ENCODE measurements around the gene TRIP10.

The TRIP10 gene, protein sequence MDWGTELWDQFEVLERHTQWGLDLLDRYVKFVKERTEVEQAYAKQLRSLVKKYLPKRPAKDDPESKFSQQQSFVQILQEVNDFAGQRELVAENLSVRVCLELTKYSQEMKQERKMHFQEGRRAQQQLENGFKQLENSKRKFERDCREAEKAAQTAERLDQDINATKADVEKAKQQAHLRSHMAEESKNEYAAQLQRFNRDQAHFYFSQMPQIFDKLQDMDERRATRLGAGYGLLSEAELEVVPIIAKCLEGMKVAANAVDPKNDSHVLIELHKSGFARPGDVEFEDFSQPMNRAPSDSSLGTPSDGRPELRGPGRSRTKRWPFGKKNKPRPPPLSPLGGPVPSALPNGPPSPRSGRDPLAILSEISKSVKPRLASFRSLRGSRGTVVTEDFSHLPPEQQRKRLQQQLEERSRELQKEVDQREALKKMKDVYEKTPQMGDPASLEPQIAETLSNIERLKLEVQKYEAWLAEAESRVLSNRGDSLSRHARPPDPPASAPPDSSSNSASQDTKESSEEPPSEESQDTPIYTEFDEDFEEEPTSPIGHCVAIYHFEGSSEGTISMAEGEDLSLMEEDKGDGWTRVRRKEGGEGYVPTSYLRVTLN

GRCh38 chr19:6739390-6739882 is at the start of gene TRIP10:
Gene TRIP10, plus strand, starts transcription at chr19:6739680. Its CDS starts 82 bp downstream, at chr19:6739762.
- peaks cover 20% of the 10 kb centered on the region for H3K36me3 ChIP-seq
- peaks cover 9% of the 10 kb centered on the region; the same call in 1 of the 2 replicates for H4K20me1 ChIP-seq
- TF ChIP-seq Cebpa-rat (IDR thresholded peaks at IDR 0.05) = no peak
- peaks cover 45% of the 10 kb centered on the region for H3K4me1 ChIP-seq
- peak within 1 kb of the TSS; percentile 99 for H3K4me2 ChIP-seq
- no peaks in the 10 kb centered on the region for H3K27me3 ChIP-seq
- H3K4me3 ChIP-seq = peak within 1 kb of the TSS; percentile 78
- no peaks in the 10 kb centered on the region for H3K9me3 ChIP-seq
- peak within 1 kb of the TSS; percentile 76 for H3K9ac ChIP-seq
- H3K27ac ChIP-seq = peak within 1 kb of the TSS; percentile 78

GRCh38 chr19:6690160-6690885 is 49.2 kb upstream of the TRIP10 start:
- H3K27ac ChIP-seq = no peak overlapping the region
- no peak overlapping the region for H3K9ac ChIP-seq
- no peaks in the 10 kb centered on the region for H4K20me1 ChIP-seq
- TF ChIP-seq Cebpa-rat (IDR thresholded peaks at IDR 0.05) = no peak
- no peaks in the 10 kb centered on the region for H3K4me1 ChIP-seq
- no peaks in the 10 kb centered on the region for H3K36me3 ChIP-seq
- H3K27me3 ChIP-seq = no peaks in the 10 kb centered on the region
- H3K4me3 ChIP-seq = no peak overlapping the region
- no peak overlapping the region for H3K4me2 ChIP-seq
- peaks cover 7% of the 10 kb centered on the region; the same call in 1 of the 2 replicates for H3K9me3 ChIP-seq

DNA sequence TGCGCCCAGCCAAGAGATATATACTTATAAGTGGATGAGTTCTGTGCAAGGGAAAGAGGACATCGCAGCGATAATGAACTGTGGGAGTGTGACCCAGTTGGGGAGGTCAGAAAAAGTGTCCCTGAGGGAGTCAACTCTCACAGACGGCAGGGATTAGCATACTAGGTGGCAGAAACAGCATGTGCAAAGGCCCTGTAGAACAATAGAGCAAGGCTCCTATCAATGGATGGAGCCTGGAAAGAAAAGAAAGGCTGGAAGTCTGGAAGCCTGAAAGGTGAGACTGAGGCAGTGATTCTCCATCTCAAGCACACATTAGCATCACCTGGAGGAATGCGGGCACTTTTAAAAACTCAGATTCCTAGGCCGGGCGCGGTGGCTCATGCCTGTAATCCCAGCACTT is 48.1 kb upstream of the TRIP10 start:
- Histone ChIP-seq H3K4me2 (no peak overlapping the region), H3K36me3 (no peaks in the 10 kb centered on the region), H3K27me3 (no peaks in the 10 kb centered on the region), H4K20me1 (no peaks in the 10 kb centered on the region), H3K27ac (no peak overlapping the region), H3K9ac (no peak overlapping the region), H3K4me1 (no peaks in the 10 kb centered on the region), H3K4me3 (no peak overlapping the region), H3K9me3 (peaks cover 7% of the 10 kb centered on the region; the same call in 1 of the 2 replicates)
- TF ChIP-seq Cebpa-rat (IDR thresholded peaks at IDR 0.05) = no peak

DNA sequence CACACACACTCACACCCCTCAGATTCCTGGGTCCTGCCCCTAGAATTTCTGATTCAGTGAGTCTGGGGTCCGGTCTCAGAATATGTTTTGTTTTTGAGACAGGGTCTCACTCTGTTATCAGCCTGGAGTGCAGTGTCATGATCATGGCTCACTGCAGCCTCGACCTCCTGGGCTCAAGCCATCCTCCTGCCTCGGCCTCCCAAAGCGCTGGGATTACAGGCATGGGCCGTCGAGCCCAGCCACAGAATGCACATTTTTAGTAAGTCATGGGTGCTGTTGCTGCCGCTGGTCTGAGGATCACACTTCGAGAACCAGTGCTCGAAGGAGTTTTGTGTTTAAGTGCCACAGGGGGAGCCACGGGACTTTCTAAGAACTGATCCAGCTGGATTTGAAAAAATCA is 47.5 kb upstream of the TRIP10 start:
- Histone ChIP-seq H4K20me1 (no peaks in the 10 kb centered on the region), H3K27me3 (no peaks in the 10 kb centered on the region), H3K4me3 (no peak overlapping the region), H3K9ac (no peak overlapping the region), H3K36me3 (no peaks in the 10 kb centered on the region), H3K4me1 (no peaks in the 10 kb centered on the region), H3K27ac (no peak overlapping the region), H3K4me2 (no peak overlapping the region), H3K9me3 (peaks cover 7% of the 10 kb centered on the region; the same call in 1 of the 2 replicates)
- TF ChIP-seq Cebpa-rat (IDR thresholded peaks at IDR 0.05) = no peak

- H3K27me3 ChIP-seq = no peaks in the 10 kb centered on the region
- H3K9ac ChIP-seq = no peak overlapping the region
- no peak overlapping the region for H3K4me2 ChIP-seq
- no peak for TF ChIP-seq Cebpa-rat (IDR thresholded peaks at IDR 0.05)
- H3K36me3 ChIP-seq = no peaks in the 10 kb centered on the region
- H3K4me3 ChIP-seq = no peak overlapping the region
- no peaks in the 10 kb centered on the region for H3K4me1 ChIP-seq
- peaks cover 7% of the 10 kb centered on the region; the same call in 1 of the 2 replicates for H3K9me3 ChIP-seq
- H3K27ac ChIP-seq = no peak overlapping the region
- no peaks in the 10 kb centered on the region for H4K20me1 ChIP-seq
These were observed 46.4 kb upstream of the TRIP10 start for GRCh38 chr19:6693056-6693471.

DNA sequence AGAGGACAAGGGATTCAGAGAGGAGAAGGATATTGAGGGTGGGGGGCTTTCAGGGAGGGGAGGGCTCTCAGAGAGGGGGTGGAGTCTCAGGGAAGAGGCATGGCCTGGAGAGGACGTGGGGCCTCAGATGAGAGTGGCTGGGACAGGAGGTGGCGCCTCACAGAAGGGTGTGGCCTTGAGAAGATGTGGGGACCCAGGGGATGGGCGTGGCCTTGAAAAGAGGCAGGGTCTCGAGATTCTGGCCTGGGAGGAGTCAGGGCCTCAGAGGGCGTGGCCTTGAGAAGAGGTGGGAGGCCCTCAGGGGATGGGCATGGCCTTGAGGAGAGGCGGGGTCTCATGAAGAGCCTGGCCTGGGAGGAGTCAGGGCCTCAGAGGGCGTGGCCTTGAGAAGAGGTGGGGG is 45.8 kb upstream of the TRIP10 start:
- no peak overlapping the region for H3K27ac ChIP-seq
- H4K20me1 ChIP-seq = no peaks in the 10 kb centered on the region
- TF ChIP-seq Cebpa-rat (IDR thresholded peaks at IDR 0.05) = no peak
- peaks cover under 1% of the 10 kb centered on the region; the same call in 1 of the 2 replicates for H3K9me3 ChIP-seq
- no peak overlapping the region for H3K4me2 ChIP-seq
- no peaks in the 10 kb centered on the region for H3K27me3 ChIP-seq
- H3K36me3 ChIP-seq = no peaks in the 10 kb centered on the region
- H3K9ac ChIP-seq = no peak overlapping the region
- no peak overlapping the region for H3K4me3 ChIP-seq
- no peaks in the 10 kb centered on the region for H3K4me1 ChIP-seq

DNA sequence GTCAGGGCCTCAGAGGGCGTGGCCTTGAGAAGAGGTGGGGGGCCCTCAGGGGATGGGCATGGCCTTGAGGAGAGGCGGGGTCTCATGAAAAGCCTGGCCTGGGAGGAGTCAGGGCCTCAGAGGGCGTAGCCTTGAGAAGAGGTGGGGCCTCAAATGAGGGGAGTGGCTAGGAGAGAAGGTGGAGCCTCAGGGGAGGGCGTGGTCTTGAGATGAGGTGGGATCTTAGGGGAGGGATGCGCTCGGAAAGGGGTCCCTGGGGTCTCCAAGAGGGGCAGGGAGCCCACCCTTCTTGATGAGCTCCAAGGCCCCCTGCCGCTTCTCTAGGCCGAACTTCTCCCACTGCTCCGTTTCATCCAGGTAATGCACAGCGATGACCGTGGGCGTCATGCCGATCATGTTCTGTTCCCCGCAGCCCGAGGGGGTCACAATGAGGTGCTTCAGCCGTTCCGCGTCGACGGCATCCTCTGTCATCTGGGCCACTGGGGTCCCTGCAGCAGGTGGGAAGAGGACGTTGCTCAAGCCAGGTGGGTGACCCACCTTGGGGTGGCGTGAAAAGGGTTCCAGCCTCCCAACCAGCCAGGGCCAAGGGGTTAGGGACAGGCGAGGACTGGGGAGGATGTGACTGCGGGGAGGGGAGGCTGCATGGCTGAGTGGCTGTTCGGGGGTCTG is 45.2 kb upstream of the TRIP10 start:
- Histone ChIP-seq H3K27me3 (no peaks in the 10 kb centered on the region), H3K4me3 (no peak overlapping the region), H4K20me1 (no peaks in the 10 kb centered on the region), H3K36me3 (no peaks in the 10 kb centered on the region), H3K9ac (no peak overlapping the region), H3K9me3 (no peaks in the 10 kb centered on the region; the same call in 1 of the 2 replicates), H3K4me1 (no peaks in the 10 kb centered on the region), H3K27ac (no peak overlapping the region), H3K4me2 (no peak overlapping the region)
- TF ChIP-seq Cebpa-rat (IDR thresholded peaks at IDR 0.05) = no peak

DNA sequence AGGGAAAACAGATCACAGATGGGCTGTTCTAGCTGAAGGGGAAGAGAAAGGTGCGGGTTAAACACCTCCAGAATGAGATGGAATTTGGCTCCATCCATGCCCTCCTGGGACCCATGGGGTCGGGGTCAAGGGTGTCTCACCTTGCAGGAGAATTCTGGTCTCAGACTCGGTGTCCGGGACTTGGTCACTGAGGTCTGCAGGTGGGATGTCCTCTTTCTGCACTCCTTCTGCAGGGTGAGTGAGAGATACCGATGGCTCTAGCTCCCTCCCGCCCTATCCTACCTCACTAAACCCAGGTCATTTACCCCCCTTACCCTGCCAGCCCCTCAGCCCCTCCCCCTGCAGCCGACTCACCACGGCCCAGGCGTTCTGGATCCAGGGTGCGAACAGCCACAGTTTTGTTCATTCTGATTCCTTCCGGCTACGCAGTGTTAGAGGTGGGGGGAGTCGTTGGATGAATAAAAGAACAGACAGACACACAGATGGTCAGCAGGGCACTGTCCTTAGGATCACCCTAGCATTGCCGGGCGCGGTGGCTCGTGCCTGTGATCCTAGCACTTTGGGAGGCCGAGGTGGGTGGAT is 43.1 kb upstream of the TRIP10 start:
- Histone ChIP-seq H3K9me3 (no peaks in the 10 kb centered on the region; the same call in 1 of the 2 replicates), H3K4me2 (no peak overlapping the region), H3K9ac (no peak overlapping the region), H3K4me1 (no peaks in the 10 kb centered on the region), H4K20me1 (no peaks in the 10 kb centered on the region), H3K36me3 (no peaks in the 10 kb centered on the region), H3K27ac (no peak overlapping the region), H3K4me3 (no peak overlapping the region), H3K27me3 (no peaks in the 10 kb centered on the region)
- TF ChIP-seq Cebpa-rat (IDR thresholded peaks at IDR 0.05) = no peak

DNA sequence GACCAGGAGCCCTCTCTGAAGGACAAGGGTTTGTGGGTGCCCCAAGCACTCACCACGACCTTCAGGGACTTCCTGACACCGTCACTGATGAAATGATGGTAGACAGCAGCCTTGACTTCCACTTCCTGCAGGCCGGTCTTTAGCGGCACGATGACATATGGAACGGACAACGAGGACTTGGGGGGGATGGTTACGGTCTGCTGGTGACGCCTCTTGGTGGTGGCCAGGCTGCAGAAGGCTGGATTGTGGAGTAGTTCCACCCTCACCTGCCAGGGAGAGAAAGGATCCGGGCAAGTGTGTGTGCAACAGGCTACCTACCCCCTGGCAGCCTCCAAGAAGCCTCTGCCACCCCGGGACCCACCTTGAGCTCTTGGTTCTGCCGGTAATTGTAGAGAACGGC is 42.2 kb upstream of the TRIP10 start:
- Histone ChIP-seq H3K4me3 (no peak overlapping the region), H3K4me2 (no peak overlapping the region), H3K27ac (no peak overlapping the region), H4K20me1 (no peaks in the 10 kb centered on the region), H3K27me3 (no peaks in the 10 kb centered on the region), H3K9ac (no peak overlapping the region), H3K36me3 (no peaks in the 10 kb centered on the region), H3K4me1 (no peaks in the 10 kb centered on the region), H3K9me3 (no peaks in the 10 kb centered on the region; the same call in 1 of the 2 replicates)
- TF ChIP-seq Cebpa-rat (IDR thresholded peaks at IDR 0.05) = no peak
